ENCODE results near the gene LCE1D. TPM values are rescaled to one million over a fixed set of nuclear protein-coding genes. Genes with fewer than 3 reads are reported as not detected.

Gene LCE1D
- total and polyA plus RNA-seq, 2 of the 13 experiments (the other 11 are each of a cell fraction or from before 2014, with no cell fraction given), result not detected

- TF ChIP-seq RBFOX2 (IDR thresholded peaks at IDR 0.05; ENCODE audit: low read depth, low read length) (no peak), RFX3 (CRISPR knock-in tag; IDR thresholded peaks at IDR 0.05) (no peak), ZNF562 (CRISPR knock-in tag; IDR thresholded peaks at IDR 0.05; ENCODE audit: borderline replicate concordance) (no peak), PPARG (CRISPR knock-in tag; conservative IDR thresholded peaks at IDR 0.05) (no peak), TRAFD1 (CRISPR knock-in tag; IDR thresholded peaks at IDR 0.05; ENCODE audit: borderline replicate concordance) (no peak), JARID2 (CRISPR knock-in tag; IDR thresholded peaks at IDR 0.05; ENCODE audit: insufficient replicate concordance) (no peak)
Observed at GRCh38 chr1:152783095-152783494, 13.4 kb upstream of the LCE1D start (continued).

- Histone ChIP-seq H3K36me3 (replicated peaks in 1 of 2; ENCODE audit: control insufficient read depth in 1 of 2, insufficient read depth in 2 of 2, low read length in 2 of 2) (no peaks in the 10 kb centered on the region), H3K27me3 (ENCODE audit: control insufficient read depth in 1 of 2, insufficient read depth in 2 of 2, low read length in 2 of 2) (no peaks in the 10 kb centered on the region), H3K4me3 (replicated peaks in 1 of 3; ENCODE audit: insufficient read depth in 1 of 3, low read depth in 2 of 3, low read length in 3 of 3) (no peak within 1 kb of the TSS), H3K79me2 (ENCODE audit: insufficient read depth, low read length) (no peaks in the 10 kb centered on the region), H3K4me1 (ENCODE audit: insufficient read depth, low read length) (no peaks in the 10 kb centered on the region), H3K27ac (ENCODE audit: extremely low read length, insufficient read depth, low read length) (no peak within 1 kb of the TSS), H4K20me1 (ENCODE audit: insufficient read depth, low read length) (no peaks in the 10 kb centered on the region), H2AFZ (ENCODE audit: low read length) (no peak within 1 kb of the TSS), H3K9ac (ENCODE audit: insufficient read depth, low read depth, low read length) (no peak within 1 kb of the TSS), H3K4me2 (ENCODE audit: low read depth, low read length) (no peak within 1 kb of the TSS), H3K9me3 (ENCODE audit: low read length) (no peaks in the 10 kb centered on the region)
- intact Hi-C loops (cut with micrococcal nuclease; ENCODE audit: unreplicated experiment), result no loop called here
- no peak for TF ChIP-seq ZNF431 (CRISPR knock-in tag; IDR thresholded peaks at IDR 0.05; ENCODE audit: borderline replicate concordance, low read depth)
- no peak for TF ChIP-seq ZNF260 (CRISPR knock-in tag; IDR thresholded peaks at IDR 0.05; ENCODE audit: borderline replicate concordance, low read depth)
- TF ChIP-seq ZBTB10 (CRISPR knock-in tag; IDR thresholded peaks at IDR 0.05; ENCODE audit: borderline replicate concordance), result no peak
- no peak for TF ChIP-seq ZSCAN29 (CRISPR knock-in tag; conservative IDR thresholded peaks at IDR 0.05)
- no peak for TF ChIP-seq GABPA (IDR thresholded peaks at IDR 0.05; ENCODE audit: low read depth, low read length)
- TF ChIP-seq GABPA (CRISPR knock-in tag; IDR thresholded peaks at IDR 0.05; ENCODE audit: low read depth), result no peak
- TF ChIP-seq XRCC5 (optimal IDR thresholded peaks at IDR 0.05; ENCODE audit: low read length), result no peak
- TF ChIP-seq ZNF629 (CRISPR knock-in tag; conservative IDR thresholded peaks at IDR 0.05), result no peak
- TF ChIP-seq ZNF781 (CRISPR knock-in tag; IDR thresholded peaks at IDR 0.05; ENCODE audit: borderline replicate concordance, not compliant biosample characterization), result no peak
- TF ChIP-seq ZNF234 (CRISPR knock-in tag; conservative IDR thresholded peaks at IDR 0.05), result no peak
- in situ Hi-C loops (cut with HindIII; ENCODE audit: extremely low pct_ligation_motif_present, low pct_unique_long_range_greater_than_20kb), result no loop called here
- no peak for DNase-seq (ENCODE audit: low spot score)
- WGBS (ENCODE audit: low lambda C conversion rate), result 0% methylated on average over 1 of the region's 2 CpGs
- ChIA-PET CTCF (ENCODE audit: low intra/inter-chr PET ratio, low total read pairs) (no interaction called here), POLR2A (no interaction called here)
- FAIRE-seq, result no peak
- no peak for ATAC-seq
- no TSS peak for BruUV-seq (replicated peaks)
Observed at GRCh38 chr1:152786077-152786476, 10.4 kb upstream of the LCE1D start, which contains the start of gene LCE1E. Gene LCE1E, plus strand, starts transcription at chr1:152786257. Its CDS starts 1,043 bp downstream, at chr1:152787300.

All from HepG2 (cell line).